Nephron (organoid): Measurements from ENCODE around the gene PEAK1.

Source experiments
- H3K27ac Mint-ChIP-seq, 3 experiments: 2 replicates each; pipeline ENCODE4 v1.8.0; 2020; ENCODE audit warnings: mixed read lengths in 3 of 3, mild to moderate bottlenecking in 2 of 3, moderate library complexity in 1 of 3
- H3K27me3 Mint-ChIP-seq: 2 replicates; pipeline ENCODE4 v1.8.0; 2021; ENCODE audit warnings: low read depth, mild to moderate bottlenecking, moderate library complexity, mixed read lengths
- H3K36me3 Mint-ChIP-seq: 2 replicates; pipeline ENCODE4 v1.8.0; 2020; ENCODE audit warnings: low read depth, mixed read lengths
- H3K4me1 Mint-ChIP-seq: 2 replicates; pipeline ENCODE4 v1.8.0; 2020; ENCODE audit warnings: mixed read lengths
- H3K4me3 Mint-ChIP-seq, 3 experiments: 2 replicates each; pipeline ENCODE4 v1.8.0; 2020; ENCODE audit warnings: mild to moderate bottlenecking in 3 of 3, mixed read lengths in 3 of 3, moderate library complexity in 2 of 3
- H3K9me3 Mint-ChIP-seq: 2 replicates; pipeline ENCODE4 v1.8.0; 2020; ENCODE audit warnings: mixed read lengths
- TF ChIP-seq, protein P1 (sequence below), 3 experiments: fragments of 200-600 bp; sonication (generic); IDR thresholded peaks; one replicate each; pipeline ENCODE4 v1.5.0; 2021; ENCODE audit warnings: antibody characterized with exemption in 3 of 3; ENCODE audit not compliant: unreplicated experiment in 3 of 3

The PEAK1 gene

DNA sequence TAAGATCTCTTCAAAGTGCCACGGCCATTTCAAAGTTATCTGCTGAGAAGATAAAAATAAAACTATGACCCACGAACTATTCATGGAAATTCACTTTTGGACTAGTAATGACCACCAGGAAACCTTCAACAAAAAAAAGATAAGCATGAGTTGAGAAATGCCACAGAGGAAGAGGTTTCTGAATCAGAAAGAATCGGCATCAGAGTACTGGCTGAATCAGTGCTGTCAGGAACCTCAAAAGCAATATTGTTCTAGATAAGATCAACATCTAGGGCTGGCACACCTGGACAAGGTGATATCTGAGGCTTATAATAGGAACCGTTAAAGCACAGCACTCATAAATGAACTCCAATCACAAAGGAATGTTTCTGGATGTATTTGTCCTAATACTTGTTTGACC, 72.7 kb downstream of the PEAK1 start:
- peaks cover 29% of the 10 kb centered on the region for H3K36me3 Mint-ChIP-seq
- H3K27me3 Mint-ChIP-seq, result no peaks in the 10 kb centered on the region
- H3K27ac Mint-ChIP-seq, result no peak overlapping the region
- H3K4me1 Mint-ChIP-seq, result no peaks in the 10 kb centered on the region
- H3K9me3 Mint-ChIP-seq, result peaks cover 6% of the 10 kb centered on the region
- TF ChIP-seq, protein P1, sequence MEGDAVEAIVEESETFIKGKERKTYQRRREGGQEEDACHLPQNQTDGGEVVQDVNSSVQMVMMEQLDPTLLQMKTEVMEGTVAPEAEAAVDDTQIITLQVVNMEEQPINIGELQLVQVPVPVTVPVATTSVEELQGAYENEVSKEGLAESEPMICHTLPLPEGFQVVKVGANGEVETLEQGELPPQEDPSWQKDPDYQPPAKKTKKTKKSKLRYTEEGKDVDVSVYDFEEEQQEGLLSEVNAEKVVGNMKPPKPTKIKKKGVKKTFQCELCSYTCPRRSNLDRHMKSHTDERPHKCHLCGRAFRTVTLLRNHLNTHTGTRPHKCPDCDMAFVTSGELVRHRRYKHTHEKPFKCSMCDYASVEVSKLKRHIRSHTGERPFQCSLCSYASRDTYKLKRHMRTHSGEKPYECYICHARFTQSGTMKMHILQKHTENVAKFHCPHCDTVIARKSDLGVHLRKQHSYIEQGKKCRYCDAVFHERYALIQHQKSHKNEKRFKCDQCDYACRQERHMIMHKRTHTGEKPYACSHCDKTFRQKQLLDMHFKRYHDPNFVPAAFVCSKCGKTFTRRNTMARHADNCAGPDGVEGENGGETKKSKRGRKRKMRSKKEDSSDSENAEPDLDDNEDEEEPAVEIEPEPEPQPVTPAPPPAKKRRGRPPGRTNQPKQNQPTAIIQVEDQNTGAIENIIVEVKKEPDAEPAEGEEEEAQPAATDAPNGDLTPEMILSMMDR (IDR thresholded peaks at IDR 0.05; ENCODE audit: unreplicated experiment in 3 of 3), result no peak
- H3K4me3 Mint-ChIP-seq, result no peak overlapping the region

DNA sequence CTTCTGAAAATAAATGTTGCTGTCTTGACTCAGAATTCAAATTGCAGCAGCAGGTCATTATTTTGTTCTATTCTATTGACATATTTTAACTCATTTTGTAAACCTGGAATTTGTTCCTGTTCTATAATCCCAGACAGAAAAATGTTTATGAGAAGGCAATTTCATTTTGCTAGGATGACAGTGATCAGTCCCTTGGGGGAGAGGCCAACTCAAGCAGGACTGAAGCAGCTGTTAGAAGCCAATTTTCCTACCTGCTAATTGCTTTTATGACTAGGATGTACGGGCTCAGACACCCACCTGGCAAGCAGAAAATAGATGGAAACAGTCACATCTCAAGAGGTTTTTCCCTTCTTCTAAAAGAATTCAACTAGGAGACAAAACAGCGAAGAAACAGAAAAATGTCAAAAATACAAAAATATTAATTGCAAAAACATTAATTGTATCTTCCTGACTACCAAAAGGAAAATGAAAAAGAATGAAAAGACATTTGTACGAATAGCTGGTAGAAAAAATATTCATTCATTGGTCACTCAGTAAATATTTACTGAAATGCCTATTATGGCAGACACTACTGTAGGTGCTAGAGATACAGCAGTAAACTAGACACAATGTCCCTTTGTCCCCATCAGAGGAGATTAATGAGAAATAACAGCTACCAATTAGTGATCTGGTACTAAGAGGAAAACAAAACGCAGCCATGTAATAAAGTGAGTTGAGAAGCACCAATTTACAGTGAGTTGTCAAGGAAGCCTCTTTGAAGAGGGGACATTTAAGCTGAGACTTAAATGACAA, 73.5 kb downstream of the PEAK1 start:
- H3K4me3 Mint-ChIP-seq, result no peak overlapping the region
- H3K27me3 Mint-ChIP-seq, result no peaks in the 10 kb centered on the region
- peaks cover 34% of the 10 kb centered on the region for H3K36me3 Mint-ChIP-seq
- no peaks in the 10 kb centered on the region for H3K4me1 Mint-ChIP-seq
- peaks cover 10% of the 10 kb centered on the region for H3K9me3 Mint-ChIP-seq
- H3K27ac Mint-ChIP-seq, result no peak overlapping the region
- TF ChIP-seq, protein P1 (IDR thresholded peaks at IDR 0.05; ENCODE audit: unreplicated experiment in 3 of 3), result no peak

DNA sequence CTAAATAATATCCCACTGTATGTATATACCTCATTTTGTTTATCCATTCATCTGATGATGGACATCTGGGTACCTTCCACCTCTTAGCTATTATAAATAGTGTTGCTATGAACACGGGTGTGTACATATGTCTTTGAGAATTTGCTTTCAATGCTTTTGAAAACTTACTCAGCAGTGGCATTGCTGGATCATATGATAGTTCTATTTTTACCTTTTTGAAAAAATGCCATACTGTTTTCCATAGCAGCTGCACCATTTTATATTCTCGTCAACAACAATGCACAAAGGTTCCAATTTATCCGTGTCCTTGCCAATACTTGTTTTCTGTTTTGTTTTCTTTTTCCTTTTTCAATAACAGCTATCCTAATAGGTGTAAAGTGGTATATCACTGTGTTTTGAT, 77.1 kb downstream of the PEAK1 start:
- no peaks in the 10 kb centered on the region for H3K4me1 Mint-ChIP-seq
- TF ChIP-seq, protein P1 (IDR thresholded peaks at IDR 0.05; ENCODE audit: unreplicated experiment in 3 of 3), result no peak
- no peak overlapping the region for H3K27ac Mint-ChIP-seq
- H3K36me3 Mint-ChIP-seq, result peaks cover 43% of the 10 kb centered on the region
- peaks cover 14% of the 10 kb centered on the region for H3K9me3 Mint-ChIP-seq
- H3K27me3 Mint-ChIP-seq, result no peaks in the 10 kb centered on the region
- no peak overlapping the region for H3K4me3 Mint-ChIP-seq

DNA sequence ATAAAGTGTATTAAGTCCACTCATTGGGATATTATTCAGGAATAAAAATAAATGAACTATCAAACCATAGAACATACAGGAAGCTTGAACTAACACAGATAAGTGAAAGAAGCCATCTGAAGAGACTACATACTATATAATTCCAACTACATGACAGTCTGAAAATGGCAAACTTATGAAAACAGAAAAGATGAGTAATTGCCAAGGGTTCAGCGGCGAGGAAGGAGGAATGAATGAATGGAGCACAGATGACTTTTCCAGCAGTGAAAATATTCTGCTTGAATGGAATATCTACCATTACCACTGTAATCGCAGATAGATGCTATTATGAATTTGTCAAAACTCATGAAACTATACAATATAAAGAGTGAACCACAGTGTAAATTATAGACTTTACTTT, 79.7 kb downstream of the PEAK1 start:
- no peak overlapping the region for H3K4me3 Mint-ChIP-seq
- H3K36me3 Mint-ChIP-seq, result peaks cover 24% of the 10 kb centered on the region
- peaks cover 14% of the 10 kb centered on the region for H3K9me3 Mint-ChIP-seq
- peaks cover 12% of the 10 kb centered on the region for H3K4me1 Mint-ChIP-seq
- no peak overlapping the region for H3K27ac Mint-ChIP-seq
- no peaks in the 10 kb centered on the region for H3K27me3 Mint-ChIP-seq
- TF ChIP-seq, protein P1 (IDR thresholded peaks at IDR 0.05; ENCODE audit: unreplicated experiment in 3 of 3), result no peak

DNA sequence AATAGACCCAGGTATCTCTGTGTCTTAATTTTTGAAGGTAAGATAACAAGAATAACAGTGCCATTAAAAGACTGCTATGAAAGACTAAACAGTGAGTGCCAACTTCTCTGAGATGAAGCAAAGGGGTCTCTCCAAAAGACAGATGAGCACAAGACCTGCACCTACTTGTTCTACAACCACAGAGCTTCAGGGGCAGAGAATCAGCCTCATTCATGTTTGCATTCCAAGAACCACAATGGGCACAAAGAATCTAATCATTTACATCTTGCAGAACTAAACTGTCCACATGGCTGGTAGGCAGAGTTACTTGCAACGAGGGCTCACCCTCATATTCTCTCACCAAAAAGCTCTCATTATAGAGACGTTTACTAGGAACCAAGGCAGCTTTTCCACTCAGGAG, 83.9 kb downstream of the PEAK1 start:
- no peaks in the 10 kb centered on the region for H3K27me3 Mint-ChIP-seq
- no peak overlapping the region for H3K4me3 Mint-ChIP-seq
- H3K9me3 Mint-ChIP-seq, result peaks cover 5% of the 10 kb centered on the region
- no peak overlapping the region for H3K27ac Mint-ChIP-seq
- TF ChIP-seq, protein P1 (IDR thresholded peaks at IDR 0.05; ENCODE audit: unreplicated experiment in 3 of 3), result no peak
- H3K4me1 Mint-ChIP-seq, result peaks cover 14% of the 10 kb centered on the region
- peaks cover 8% of the 10 kb centered on the region for H3K36me3 Mint-ChIP-seq

DNA sequence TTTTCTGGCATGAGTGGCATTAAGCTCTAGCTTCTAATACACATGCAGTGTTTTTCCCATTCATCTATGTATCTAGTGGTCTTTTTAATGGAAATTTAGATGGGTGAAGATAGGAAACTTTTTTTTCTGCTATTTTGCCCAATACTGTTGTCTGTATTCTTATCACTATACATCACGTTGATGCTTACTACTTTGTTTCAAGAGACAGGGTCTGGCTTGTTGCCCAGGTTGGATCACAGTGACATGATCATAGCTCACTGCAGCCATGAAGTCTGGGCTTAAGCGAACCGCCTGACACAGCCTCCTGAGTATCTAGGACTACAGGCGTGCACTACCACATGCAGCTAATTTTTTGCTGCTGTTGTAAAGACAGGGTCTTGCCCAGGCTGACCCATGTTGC, 84.6 kb downstream of the PEAK1 start:
- Mint-ChIP-seq H3K4me1 (peaks cover 14% of the 10 kb centered on the region), H3K27me3 (no peaks in the 10 kb centered on the region), H3K9me3 (peaks cover 4% of the 10 kb centered on the region), H3K36me3 (peaks cover 7% of the 10 kb centered on the region), H3K27ac (peak overlapping the region in 1 of 3 experiments; percentile 11), H3K4me3 (no peak overlapping the region)
- TF ChIP-seq, protein P1 (IDR thresholded peaks at IDR 0.05; ENCODE audit: unreplicated experiment in 3 of 3), result no peak
